Lung (tissue), 12 donors: ENCODE data around the gene SHISA8. TPM values are rescaled to one million over a fixed set of nuclear protein-coding genes. Genes with fewer than 3 reads are reported as not detected.
A peak's percentile ranks its signal among the peaks of the same experiment; 100 is the strongest.

Experiments
- ATAC-seq: fragments of 200-7000 bp; cut with Tn5 transposase; one replicate; pipeline ENCODE4 v1.9.1; 2020; ENCODE audit warnings: moderate number of reproducible peaks; ENCODE audit not compliant: insufficient read depth, low FRiP score
- DNase-seq, 3 donors: peaks; one replicate each; pipeline ENCODE4 v3.0.0-alpha.2; 2013 to 2017
- H3K27ac ChIP-seq, 2 donors: one replicate each; pipeline ENCODE4 v1.5.1; 2013; ENCODE audit warnings: mild to moderate bottlenecking in 2 of 2, moderate library complexity in 2 of 2, control low read depth in 1 of 2, inconsistent platforms in 1 of 2, low read depth in 1 of 2, low read length in 1 of 2
- H3K27me3 ChIP-seq, 3 donors: one replicate each; pipeline ENCODE4 v1.5.1; 2013; ENCODE audit warnings: low read length in 2 of 3; ENCODE audit not compliant: control insufficient read depth in 3 of 3, insufficient read depth in 3 of 3
- H3K36me3 ChIP-seq, 4 donors: one replicate each; pipeline ENCODE4 v1.5.1; 2013; ENCODE audit warnings: low read length in 4 of 4, mild to moderate bottlenecking in 1 of 4, moderate library complexity in 1 of 4; ENCODE audit not compliant: control insufficient read depth in 4 of 4, insufficient read depth in 4 of 4
- H3K4me1 ChIP-seq, 5 donors: one replicate each; pipeline ENCODE4 v1.5.1; 2013; ENCODE audit warnings: low read length in 5 of 5, mild to moderate bottlenecking in 2 of 5, moderate library complexity in 1 of 5; ENCODE audit not compliant: control insufficient read depth in 5 of 5, insufficient read depth in 5 of 5
- H3K4me3 ChIP-seq: one replicate; pipeline ENCODE4 v1.5.1; 2013; ENCODE audit warnings: mild to moderate bottlenecking, control low read depth, moderate library complexity
- H3K9ac ChIP-seq, 2 donors: one replicate each; pipeline ENCODE4 v1.5.1; 2013; ENCODE audit warnings: low read length in 2 of 2, control low read depth in 1 of 2; ENCODE audit not compliant: insufficient read depth in 1 of 2
- H3K9me3 ChIP-seq, 4 donors: one replicate each; pipeline ENCODE4 v1.5.1; 2013; ENCODE audit warnings: low read length in 3 of 4, mild to moderate bottlenecking in 1 of 4, moderate library complexity in 1 of 4; ENCODE audit not compliant: control insufficient read depth in 4 of 4, insufficient read depth in 3 of 4
- CTCF ChIP-seq: IDR thresholded peaks from 2 replicates; pipeline ENCODE4 v1.5.1; 2012; ENCODE audit warnings: mild to moderate bottlenecking; ENCODE audit errors: control extremely low read depth, extremely low read depth
- WGBS, 2 donors: extraction: QIAGEN DNeasy Blood & Tissue Kit; methylation state at CpG; one replicate each; pipeline ENCODE4 v1.1.7; 2013; 5-methylcytosine and 5-hydroxymethylcytosine counted together
- polyA plus RNA-seq, 2 donors: library from polyadenylated mRNA; stranded (reverse); fragments of 200-250 nt; gene quantifications; one replicate each; pipeline ENCODE4 v1.2.1, GENCODE V29; 2013
- total RNA-seq, 2 donors: library from RNA; depleted of rRNA in 1 of 2; stranded (reverse); fragments of >200 nt in 1 of 2; gene quantifications; one replicate each; pipeline ENCODE4 v1.2.1, GENCODE V29; 2014 to 2021
- donor health status: control.
- donor health status: control.
- donor health status: Bipolar disorder and iron deficiency.
- donor health status: healthy.
- donor health status: DM: yes; HTN: yes; CAD: no.

SHISA8 gene
- total and polyA plus RNA-seq, 4 donors, result 0.02 to 0.34 TPM; not detected in 2

- DNase-seq, result no peak
- H3K4me1 ChIP-seq, result peaks cover 0 to 6% (median 0%) of the 10 kb centered on the region in 5 donors
- no peak overlapping the region for H3K27ac ChIP-seq
- H3K9ac ChIP-seq, result no peak overlapping the region
- H3K4me3 ChIP-seq, result no peak overlapping the region
- WGBS, 2 donors, result 77 to 78% methylated on average over 14 of the region's 14 CpGs
- H3K27me3 ChIP-seq, result peaks cover 5 to 22% (median 20%) of the 10 kb centered on the region in 3 donors
- no peak for ATAC-seq
- TF ChIP-seq CTCF, result no peak
- H3K36me3 ChIP-seq, result no peaks in the 10 kb centered on the region
- H3K9me3 ChIP-seq, result no peaks in the 10 kb centered on the region
Measured at GRCh38 chr22:41928593-41929417, 13.9 kb upstream of the SHISA8 start.

GRCh38 chr22:41927813-41928212 lies 12.9 kb upstream of the SHISA8 start:
- H3K27ac ChIP-seq, result no peak overlapping the region
- H3K4me1 ChIP-seq, result peaks cover 0 to 6% (median 0%) of the 10 kb centered on the region in 5 donors
- TF ChIP-seq CTCF, result no peak
- H3K4me3 ChIP-seq, result no peak overlapping the region
- H3K36me3 ChIP-seq, result no peaks in the 10 kb centered on the region
- DNase-seq, result no peak
- 77 to 85% methylated on average over 6 of the region's 6 CpGs for WGBS, 2 donors
- no peak for ATAC-seq
- H3K27me3 ChIP-seq, result peaks cover 5 to 26% (median 22%) of the 10 kb centered on the region in 3 donors
- no peak overlapping the region for H3K9ac ChIP-seq
- no peaks in the 10 kb centered on the region for H3K9me3 ChIP-seq

- no peak overlapping the region for H3K27ac ChIP-seq
- peak in 2 of 3 donors; percentile 37 to 61 for DNase-seq
- no peak overlapping the region for H3K9ac ChIP-seq
Measured at GRCh38 chr22:41925783-41926460, 11.0 kb upstream of the SHISA8 start.

More at GRCh38 chr22:41925783-41926460, 11.0 kb upstream of the SHISA8 start:
- no peaks in the 10 kb centered on the region for H3K36me3 ChIP-seq
- peak overlapping the region; percentile 10 for H3K4me3 ChIP-seq
- ATAC-seq, result peak; percentile 71
- peaks cover 0 to 6% (median 0%) of the 10 kb centered on the region in 5 donors for H3K4me1 ChIP-seq
- H3K9me3 ChIP-seq, result no peaks in the 10 kb centered on the region
- peak; percentile 62 for TF ChIP-seq CTCF
- H3K27me3 ChIP-seq, result peaks cover 5 to 27% (median 22%) of the 10 kb centered on the region in 3 donors
- 4 to 5% methylated on average over 36 to 46 of the region's 48 CpGs for WGBS, 2 donors
